Cardiac septum (tissue), 1 donor: ENCODE data around the gene HDLBP. TPM values are rescaled to one million over a fixed set of nuclear protein-coding genes. Genes with fewer than 3 reads are reported as not detected.

ENCODE experiments used
- DNase-seq: peaks from one replicate; pipeline ENCODE4 v3.0.0-alpha.2; 2020; ENCODE audit warnings: low spot score
- intact Hi-C: fragments of 100-400 bp; cut with DNase I; formaldehyde crosslinking; loops from one replicate; pipeline ENCODE4 v1.14.0; 2022
- total RNA-seq: library from RNA; stranded (reverse); fragmentation: NEBNext Ultra II Directional; extraction: Animal tissue kit (Norgen Biotek cat#: 25700); gene quantifications from one replicate; pipeline ENCODE4 v1.2.1, GENCODE V29; 2021
- donor health status: DM: no; HTN: no; CAD: no.

The HDLBP gene
- total RNA-seq, 1 donor from 2014 or later, result 356 TPM

GRCh38 chr2:241189856-241190201, 125.6 kb downstream of the HDLBP start:
- intact Hi-C loops, result no loop called here
- DNase-seq, result no peak

- intact Hi-C loops, result no loop called here
- DNase-seq, result no peak
These were observed 126.2 kb downstream of the HDLBP start for GRCh38 chr2:241189093-241189855.

GRCh38 chr2:241188361-241189092, 126.9 kb downstream of the HDLBP start, which contains the start of gene ANO7:
Gene ANO7, plus strand, starts transcription at chr2:241188677. Its CDS starts 1,387 bp downstream, at chr2:241190064.
- intact Hi-C loops, result no loop called here
- no peak for DNase-seq

- DNase-seq, result no peak
- intact Hi-C loops, result no loop called here
These were observed 127.6 kb downstream of the HDLBP start for GRCh38 chr2:241187918-241188234.

- DNase-seq, result no peak
- intact Hi-C loops, result no loop called here
These were observed 128.2 kb downstream of the HDLBP start for GRCh38 chr2:241187101-241187917.

GRCh38 chr2:241185961-241186360, 129.5 kb downstream of the HDLBP start:
- no peak for DNase-seq
- intact Hi-C loops, result no loop called here

GRCh38 chr2:241184901-241185300, 130.6 kb downstream of the HDLBP start:
- intact Hi-C loops, result no loop called here
- no peak for DNase-seq

GRCh38 chr2:241183221-241183620, 132.3 kb downstream of the HDLBP start:
- no peak for DNase-seq
- intact Hi-C loops, result no loop called here

GRCh38 chr2:241182531-241183133, 132.8 kb downstream of the HDLBP start:
- intact Hi-C loops, result no loop called here
- no peak for DNase-seq

- no peak for DNase-seq
- intact Hi-C loops, result no loop called here
These were observed 133.3 kb downstream of the HDLBP start for GRCh38 chr2:241182126-241182525.

- intact Hi-C loops, result no loop called here
- no peak for DNase-seq
These were observed 135.0 kb downstream of the HDLBP start for GRCh38 chr2:241180495-241180894.

GRCh38 chr2:241179899-241180298, 135.6 kb downstream of the HDLBP start:
- intact Hi-C loops, result no loop called here
- DNase-seq, result no peak

- no peak for DNase-seq
- intact Hi-C loops, result no loop called here
These were observed 136.5 kb downstream of the HDLBP start for GRCh38 chr2:241178961-241179360.

- no peak for DNase-seq
- intact Hi-C loops, result no loop called here
These were observed 137.7 kb downstream of the HDLBP start for GRCh38 chr2:241177526-241178334.

Other genes with a start within 250 kb of the HDLBP start
- gene MTERF4, start 213.4 kb downstream of the HDLBP start, total RNA-seq, result 21.0 TPM
- gene PASK, start 166.2 kb downstream of the HDLBP start, total RNA-seq, result 2.2 TPM
- 77.7 TPM for gene PPP1R7, start 165.2 kb downstream of the HDLBP start, total RNA-seq
- 3.4 TPM for gene ANO7, start 127.0 kb downstream of the HDLBP start, total RNA-seq
- 219 TPM for gene SEPTIN2, start 253 bp upstream of the HDLBP start, total RNA-seq
- 24.4 TPM for gene FARP2, start 40.6 kb upstream of the HDLBP start, total RNA-seq
- gene STK25, start 192.9 kb upstream of the HDLBP start, total RNA-seq, result 95.9 TPM
- 4.5 TPM for gene BOK, start 243.1 kb upstream of the HDLBP start, total RNA-seq